GM12873 (cell line): ENCODE measurements around the gene ADAM23.

Experiments
- TF ChIP-seq, protein P1 (sequence below): IDR thresholded peaks from 2 replicates; pipeline ENCODE4 v1.5.1; 2012; ENCODE audit warnings: low read depth, mild to moderate bottlenecking, moderate library complexity, low read length, control low read depth; ENCODE audit not compliant: insufficient read depth; ENCODE audit errors: missing control alignments

The ADAM23 gene

DNA sequence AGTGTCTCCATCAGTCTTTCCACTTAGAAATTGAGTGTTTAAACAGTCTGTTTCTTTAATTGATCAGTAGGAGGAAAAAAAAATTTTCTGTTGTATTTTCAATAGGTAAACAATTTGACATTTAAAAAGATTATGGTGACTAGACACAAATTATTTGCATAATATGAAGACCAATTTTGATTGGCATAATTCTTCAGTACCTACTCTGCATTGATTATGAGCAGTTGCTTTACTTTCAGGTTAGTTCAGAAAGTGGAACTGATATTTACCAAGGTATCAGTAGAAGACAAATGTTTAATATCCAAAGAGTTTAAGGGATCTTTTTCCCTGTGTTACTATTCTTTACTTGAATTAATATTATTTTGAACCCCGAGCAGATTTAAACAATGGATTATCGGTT, 2.6 kb downstream of the ADAM23 start:
- TF ChIP-seq, protein P1, sequence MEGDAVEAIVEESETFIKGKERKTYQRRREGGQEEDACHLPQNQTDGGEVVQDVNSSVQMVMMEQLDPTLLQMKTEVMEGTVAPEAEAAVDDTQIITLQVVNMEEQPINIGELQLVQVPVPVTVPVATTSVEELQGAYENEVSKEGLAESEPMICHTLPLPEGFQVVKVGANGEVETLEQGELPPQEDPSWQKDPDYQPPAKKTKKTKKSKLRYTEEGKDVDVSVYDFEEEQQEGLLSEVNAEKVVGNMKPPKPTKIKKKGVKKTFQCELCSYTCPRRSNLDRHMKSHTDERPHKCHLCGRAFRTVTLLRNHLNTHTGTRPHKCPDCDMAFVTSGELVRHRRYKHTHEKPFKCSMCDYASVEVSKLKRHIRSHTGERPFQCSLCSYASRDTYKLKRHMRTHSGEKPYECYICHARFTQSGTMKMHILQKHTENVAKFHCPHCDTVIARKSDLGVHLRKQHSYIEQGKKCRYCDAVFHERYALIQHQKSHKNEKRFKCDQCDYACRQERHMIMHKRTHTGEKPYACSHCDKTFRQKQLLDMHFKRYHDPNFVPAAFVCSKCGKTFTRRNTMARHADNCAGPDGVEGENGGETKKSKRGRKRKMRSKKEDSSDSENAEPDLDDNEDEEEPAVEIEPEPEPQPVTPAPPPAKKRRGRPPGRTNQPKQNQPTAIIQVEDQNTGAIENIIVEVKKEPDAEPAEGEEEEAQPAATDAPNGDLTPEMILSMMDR, result no peak

DNA sequence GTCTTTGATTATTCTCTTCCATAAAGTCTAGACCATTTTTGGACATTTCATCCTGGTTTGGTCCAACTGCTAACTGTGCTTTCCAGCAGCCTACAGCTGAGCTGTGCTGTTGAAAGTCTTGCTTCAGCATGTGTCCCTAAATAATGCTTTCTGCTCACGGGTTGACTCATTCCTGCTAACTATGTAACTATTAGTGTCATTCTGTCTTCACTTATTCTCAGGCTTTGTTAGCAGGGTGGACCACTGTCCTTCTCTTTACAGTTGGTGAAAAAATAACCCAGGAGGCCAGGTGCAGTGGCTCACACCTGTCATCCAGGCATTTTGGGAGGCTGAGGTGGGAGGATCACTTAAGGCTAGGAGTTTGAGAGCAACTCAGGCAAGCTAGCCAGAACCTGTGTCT, 8.9 kb downstream of the ADAM23 start:
- TF ChIP-seq, protein P1, result no peak

DNA sequence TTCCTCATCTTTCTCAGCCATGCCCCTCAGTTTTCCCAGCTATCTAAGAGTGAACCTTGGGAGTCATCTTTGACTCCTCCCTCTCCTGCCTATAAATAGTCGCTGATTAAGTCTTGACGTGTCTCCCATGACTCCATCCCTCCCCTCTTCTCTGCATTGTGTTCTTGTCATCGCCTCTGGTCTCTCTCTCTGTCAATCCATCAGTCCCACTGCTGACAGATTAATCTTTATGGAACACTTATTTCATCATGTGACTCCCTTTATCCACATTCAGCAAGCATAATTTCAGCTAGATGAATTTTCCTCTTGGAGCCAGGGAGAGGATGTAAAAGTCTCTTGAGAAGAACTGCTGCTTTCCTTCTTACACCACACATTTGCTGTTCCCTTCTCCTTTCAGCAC, 9.4 kb downstream of the ADAM23 start:
- TF ChIP-seq, protein P1, result no peak

DNA sequence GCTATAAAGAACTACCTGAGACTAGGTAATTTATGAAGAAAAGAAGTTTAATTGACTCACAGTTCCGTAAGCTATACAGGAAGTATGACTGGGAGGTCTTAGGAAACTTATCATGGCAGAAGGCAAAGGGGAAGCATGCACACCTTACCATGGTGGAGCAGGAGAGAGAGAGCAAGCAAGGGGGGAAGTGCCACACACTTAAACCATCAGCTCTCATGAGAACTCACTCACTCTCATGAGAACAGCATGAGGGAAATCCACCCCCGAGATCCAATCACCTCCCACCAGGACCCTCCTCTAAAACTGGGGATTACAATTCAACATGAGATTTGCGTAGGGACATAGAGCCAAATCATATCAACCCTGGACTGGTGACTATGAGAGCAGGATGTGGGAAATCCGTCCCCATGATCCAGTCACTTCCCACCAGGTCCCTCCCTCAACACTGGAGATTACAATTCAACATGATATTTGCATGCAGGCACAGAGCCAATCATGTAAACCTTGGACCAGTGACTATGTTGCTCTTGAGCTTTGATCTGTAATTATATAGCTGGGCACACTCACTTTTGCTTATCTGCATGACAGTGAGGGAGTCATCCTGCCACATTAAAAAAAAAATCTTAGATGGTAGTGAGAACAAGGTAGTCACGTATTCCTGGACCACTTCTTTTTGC, 12.9 kb downstream of the ADAM23 start:
- TF ChIP-seq, protein P1, result no peak

DNA sequence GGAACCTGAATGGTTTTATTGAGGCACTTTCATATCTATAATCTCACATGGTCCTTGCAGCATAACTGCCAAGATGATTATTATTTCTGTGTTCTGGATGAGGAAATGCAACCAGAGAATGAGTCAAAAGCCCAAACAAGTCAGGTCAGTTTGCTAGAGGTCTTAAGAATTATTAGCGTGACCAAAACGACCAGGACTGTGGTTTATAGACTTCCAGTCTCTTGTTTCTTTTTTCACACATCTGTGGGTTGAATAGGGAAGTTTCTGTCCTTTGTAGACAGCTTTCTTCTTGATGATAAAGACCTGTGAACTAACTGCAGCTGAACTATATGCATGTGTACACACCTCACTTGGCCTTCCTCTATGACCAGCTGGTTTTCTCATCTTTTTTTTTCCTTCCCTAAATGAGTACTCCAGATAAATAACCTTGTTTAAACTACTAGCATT, 13.9 kb downstream of the ADAM23 start:
- TF ChIP-seq, protein P1, result no peak

DNA sequence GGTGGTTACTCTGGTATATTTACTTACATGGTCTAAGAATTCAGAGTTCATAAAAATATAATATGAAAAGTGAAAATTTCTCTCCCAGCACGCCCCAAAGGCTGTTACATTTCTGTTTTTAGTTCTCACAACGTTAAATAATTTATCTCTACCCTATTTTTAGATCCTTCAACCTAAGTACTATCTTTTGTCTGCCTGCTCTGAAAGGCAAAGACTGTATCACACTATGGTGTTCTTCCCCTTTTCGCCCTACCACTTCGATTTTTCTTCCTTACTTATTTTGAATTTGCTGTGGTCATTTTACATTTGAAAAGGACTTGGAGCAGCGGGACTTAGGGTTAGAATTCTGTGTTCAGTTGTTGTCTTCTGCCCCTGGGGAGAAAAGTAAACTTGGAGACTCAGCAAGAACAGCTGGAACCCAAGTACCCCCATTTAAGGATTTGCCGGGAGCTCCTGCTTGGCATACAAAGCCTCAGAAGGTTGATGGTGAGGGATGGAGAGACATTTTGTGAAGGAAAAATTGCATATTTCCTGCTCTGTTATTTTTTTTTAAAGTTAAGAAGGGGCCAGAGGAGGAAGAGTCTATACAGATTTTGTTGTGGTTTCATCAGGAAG, 19.0 kb downstream of the ADAM23 start:
- TF ChIP-seq, protein P1, result no peak

DNA sequence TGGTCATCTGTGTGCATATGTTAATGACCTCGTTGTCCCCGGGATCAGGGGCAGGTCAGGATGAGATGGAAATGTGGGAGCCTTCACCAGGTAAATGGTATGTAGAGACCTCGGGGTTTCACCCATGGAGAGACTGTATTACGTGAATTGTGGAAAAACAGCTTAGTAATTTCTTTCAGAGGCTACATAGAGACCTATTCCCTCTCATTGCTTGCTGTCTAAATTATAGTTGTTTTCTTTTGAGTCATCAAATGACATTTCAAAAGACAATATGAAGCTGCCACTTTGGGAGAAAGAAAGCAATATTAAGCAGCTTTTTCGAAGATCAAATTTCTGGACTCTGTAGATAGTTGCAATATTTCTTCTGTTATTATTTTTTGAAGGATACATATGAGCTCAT, 20.4 kb downstream of the ADAM23 start:
- TF ChIP-seq, protein P1, result no peak
